ENCODE data around the gene DNAI2.

The DNAI2 gene

DNA sequence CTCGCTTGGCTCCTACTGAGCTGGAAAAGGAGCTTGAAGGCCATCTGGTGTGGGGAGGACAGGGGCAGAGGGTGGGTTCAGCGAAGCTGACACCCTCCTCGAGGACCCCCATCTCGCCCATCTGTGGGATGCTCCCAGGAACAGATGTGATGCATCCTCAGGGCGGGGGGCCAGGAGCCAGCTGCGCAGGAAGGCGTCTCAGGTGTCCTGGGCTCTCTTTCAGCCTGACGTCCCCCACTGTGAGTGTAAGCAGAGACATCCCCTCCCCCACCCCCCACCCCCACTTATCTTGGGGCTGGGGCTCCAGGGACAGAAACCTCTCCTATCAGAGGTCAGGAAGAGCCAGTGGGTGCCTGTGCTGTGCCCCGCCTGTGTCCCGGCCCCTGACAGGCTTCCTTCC lies 68.2 kb downstream of the DNAI2 start:
- no peak for DNase-seq (ENCODE audit: low read depth)

DNA sequence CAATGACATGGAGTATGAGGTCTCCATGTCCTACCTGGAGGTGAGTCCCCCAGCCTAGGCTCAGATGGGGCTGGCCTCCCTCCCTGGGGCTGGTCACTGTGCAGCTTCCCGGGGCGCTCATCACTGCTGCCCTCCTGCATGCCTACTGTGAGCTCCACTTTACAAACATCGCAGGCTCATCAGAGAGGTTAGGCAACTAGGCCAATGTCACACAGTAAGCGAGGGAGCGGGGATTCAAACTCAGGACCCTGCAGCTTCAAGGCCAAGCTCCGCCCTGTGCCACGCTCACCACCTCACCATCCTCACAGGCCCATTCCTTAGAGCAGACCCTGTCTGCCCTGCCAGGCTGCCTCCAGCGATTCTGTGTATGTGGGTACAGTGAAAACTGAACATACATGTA lies 69.1 kb downstream of the DNAI2 start:
- no peak for DNase-seq (ENCODE audit: low read depth)

DNA sequence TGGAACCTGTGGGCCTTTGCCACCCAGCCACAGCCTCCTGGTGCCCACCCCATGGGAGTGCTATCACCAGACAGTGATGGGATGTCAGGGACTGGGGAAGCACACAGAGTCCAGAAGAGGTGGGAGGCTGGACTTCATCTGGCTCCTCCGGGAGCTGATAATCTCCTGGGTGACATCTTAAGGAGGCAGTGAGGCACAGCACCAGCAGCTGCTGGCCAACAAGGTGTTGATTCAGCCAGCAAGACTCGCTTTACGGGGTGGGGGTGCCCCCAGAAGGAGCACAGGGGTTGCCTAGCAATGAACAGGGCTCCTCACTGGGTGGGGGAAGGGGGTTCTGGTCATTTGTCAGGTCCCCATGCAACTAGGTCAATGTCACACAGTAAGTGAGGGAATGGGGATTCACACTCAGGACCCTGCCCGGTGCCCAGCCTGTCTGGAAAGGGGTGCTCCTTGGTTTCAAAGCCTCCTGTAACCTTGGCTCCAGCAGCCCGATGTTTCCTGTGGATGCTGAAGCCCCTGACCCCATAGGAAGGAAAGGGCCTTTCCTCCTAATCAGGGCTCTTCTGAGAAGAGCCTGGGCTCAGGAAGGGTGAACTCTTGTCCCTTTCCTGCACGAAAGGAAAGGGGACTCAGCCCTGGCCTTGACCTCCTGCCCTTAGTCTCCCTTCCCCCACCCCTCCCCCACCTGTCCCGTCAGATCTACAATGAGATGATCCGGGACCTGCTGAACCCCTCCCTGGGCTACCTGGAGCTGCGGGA lies 69.7 kb downstream of the DNAI2 start:
- DNase-seq (ENCODE audit: low read depth) = no peak

DNA sequence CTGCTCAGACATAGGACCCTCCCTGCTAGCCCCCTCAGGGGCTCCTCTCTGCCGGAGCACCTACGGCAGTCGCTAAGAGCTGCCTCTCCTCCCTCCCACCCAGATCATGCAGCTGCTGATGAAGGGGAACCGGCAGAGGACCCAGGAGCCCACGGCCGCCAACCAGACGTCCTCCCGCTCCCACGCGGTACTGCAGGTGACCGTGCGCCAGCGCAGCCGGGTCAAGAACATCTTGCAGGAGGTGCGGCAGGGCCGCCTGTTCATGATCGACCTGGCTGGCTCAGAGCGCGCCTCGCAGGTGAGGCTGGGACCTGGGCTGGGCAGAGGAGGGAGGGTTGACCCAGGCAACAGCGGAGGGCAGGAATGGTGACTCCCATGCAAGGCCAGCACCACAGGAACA lies 70.6 kb downstream of the DNAI2 start:
- no peak for DNase-seq (ENCODE audit: low read depth)

DNA sequence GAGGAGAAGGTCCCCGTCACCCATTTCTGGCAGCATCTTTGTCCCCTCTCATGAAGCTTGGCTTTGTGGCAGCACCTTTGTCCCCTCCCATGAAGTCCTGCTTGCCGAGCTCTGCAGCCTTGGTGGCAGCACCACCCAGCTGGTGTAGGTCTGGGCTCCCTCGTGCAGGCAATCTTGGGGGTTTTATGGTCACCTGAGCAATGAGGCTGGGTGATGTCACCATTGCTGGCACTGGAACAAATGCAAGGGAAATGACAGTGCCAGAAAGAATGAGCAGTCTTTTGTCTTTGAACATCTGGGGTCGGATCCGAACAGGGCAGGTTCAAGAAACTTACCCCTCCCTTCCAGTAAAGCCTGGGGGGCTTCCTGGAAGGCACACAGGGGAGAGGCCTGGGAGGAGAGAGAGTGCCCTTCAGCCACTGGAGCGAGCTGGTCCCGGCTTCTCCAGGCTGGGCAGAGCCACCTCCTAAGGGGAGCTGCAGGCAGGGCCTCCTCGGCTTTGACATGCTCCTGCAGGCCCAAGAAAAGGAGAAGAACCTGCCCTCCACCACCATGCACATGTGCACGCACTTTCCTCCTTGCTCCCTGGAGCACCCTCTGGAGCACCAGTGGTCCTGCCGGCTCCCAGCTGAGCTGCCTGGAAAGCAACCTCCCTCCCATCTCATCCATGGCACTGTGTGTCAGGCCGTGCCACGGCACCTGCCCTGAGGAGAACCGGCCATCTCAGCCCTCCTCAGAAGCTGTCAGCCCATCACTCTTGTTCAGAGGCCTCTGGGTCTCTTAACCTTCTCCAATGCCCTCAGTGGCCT lies 71.6 kb downstream of the DNAI2 start:
- no peak for DNase-seq (ENCODE audit: low read depth)

DNA sequence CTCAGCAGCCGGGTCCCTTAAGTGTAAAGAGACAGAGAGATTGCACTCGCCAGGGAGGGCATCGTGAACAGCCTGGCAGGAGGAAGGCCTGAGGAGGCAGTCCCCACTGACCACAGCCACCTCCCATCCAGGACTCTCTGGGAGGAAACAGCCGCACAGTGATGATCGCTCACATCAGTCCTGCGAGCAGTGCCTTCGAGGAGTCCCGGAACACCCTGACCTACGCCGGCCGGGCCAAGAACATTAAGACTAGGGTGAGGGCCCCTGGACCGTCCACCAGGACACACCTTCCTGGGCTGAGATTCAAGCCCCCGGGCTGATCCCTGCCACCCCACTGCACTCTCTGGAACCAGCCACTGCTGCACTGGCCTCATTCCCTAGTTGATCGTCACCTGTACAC lies 73.6 kb downstream of the DNAI2 start:
- no peak for DNase-seq (ENCODE audit: low read depth)

DNA sequence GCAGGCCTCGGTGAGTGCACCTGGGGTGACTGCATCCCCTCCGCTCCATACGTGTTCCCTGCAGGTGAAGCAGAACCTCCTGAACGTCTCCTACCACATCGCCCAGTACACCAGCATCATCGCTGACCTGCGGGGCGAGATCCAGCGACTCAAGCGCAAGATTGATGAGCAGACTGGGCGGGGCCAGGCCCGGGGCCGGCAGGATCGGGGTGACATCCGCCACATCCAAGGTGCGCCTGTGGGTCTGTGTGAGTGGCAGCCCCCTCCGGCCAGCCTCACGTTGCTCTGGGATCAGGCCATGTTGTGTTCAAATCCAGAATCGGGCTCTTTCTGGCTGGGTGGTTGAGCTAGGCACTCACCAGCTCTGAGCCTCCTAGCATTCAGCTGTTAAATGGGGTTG lies 75.1 kb downstream of the DNAI2 start:
- DNase-seq (ENCODE audit: low read depth) = no peak

DNA sequence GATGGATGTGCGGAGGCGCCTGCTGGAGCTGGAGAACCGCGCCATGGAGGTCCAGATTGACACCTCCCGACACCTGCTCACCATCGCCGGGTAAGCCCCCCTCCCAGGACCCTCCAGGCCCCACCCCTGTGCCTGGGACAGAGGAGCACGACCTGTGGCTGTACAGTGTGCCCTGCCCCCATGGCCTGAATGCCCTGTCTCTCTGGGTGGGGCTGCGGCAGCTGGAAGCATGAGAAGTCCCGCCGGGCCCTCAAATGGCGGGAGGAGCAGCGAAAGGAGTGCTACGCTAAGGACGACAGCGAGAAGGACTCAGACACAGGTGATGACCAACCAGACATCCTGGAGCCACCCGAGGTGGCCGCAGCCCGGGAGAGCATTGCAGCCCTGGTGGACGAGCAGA lies 76.5 kb downstream of the DNAI2 start:
- no peak for DNase-seq (ENCODE audit: low read depth)

DNA sequence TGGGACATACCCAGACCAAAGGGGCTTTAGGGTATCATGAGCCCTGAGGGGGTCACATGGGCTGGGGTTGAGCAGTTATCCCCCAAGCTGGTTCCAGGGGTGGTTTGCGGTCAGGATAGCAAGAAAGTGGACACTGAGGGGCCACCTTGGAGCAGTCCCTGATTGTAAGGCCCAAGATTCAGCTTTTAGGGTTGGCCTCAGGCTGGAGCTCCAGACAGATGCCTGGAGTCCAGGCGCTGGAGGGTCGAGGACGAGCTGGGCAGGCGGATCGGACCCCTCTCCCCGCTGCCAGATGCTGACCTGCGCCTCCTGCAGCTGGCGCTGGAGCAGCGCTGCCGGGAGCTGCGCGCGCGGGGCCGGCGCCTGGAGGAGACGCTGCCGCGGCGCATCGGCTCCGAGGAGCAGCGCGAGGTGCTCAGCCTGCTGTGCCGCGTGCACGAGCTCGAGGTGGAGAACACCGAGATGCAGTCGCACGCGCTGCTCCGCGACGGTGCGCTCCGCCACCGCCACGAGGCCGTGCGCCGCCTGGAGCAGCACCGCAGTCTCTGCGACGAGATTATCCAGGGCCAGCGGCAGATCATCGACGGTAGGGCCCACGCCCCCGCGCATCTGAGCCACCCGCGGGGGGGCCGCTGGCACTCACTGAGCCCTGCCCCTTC lies 77.6 kb downstream of the DNAI2 start:
- no peak for DNase-seq (ENCODE audit: low read depth)

DNA sequence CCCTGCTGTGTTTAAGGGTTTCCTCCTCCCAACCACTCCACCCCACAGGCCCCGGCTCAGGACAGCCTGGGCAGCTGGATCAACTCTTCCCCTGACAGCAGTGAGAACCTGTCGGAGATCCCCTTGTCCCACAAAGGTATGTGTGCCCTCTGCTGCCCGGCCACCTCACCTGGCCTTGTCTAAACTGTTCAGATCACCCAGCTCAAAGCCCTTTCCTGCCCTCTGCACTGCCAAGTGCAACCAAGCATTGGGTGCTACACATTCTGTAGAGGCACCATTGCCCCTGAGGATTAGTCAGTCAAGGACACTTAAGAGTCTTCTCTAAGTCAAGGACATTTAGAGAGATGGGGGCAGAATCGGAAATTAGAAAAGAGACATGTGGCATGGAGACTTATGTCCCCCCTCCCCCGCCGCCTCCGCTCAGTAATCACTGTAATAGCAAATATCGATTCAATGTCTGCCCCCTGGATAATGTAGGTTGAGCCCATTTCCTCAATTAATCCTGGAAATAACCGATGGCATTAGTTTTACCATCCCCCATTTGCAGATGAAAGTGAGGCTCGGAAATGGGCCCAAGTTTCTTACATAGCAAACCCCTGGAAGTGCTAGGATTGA lies 79.5 kb downstream of the DNAI2 start:
- no peak for DNase-seq (ENCODE audit: low read depth)

DNA sequence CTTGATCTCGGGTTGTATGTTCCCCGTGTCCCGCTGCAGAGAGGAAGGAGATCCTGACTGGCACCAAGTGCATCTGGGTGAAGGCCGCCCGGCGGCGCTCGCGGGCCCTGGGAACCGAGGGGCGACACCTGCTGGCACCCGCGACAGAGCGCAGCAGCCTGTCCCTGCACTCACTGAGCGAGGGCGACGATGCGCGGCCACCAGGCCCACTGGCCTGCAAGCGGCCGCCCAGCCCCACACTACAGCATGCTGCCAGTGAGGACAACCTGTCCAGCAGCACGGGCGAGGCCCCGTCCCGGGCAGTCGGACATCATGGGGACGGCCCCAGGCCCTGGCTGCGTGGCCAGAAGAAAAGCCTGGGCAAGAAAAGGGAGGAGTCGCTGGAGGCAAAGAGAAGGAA lies 80.1 kb downstream of the DNAI2 start:
- no peak for DNase-seq (ENCODE audit: low read depth)

DNA sequence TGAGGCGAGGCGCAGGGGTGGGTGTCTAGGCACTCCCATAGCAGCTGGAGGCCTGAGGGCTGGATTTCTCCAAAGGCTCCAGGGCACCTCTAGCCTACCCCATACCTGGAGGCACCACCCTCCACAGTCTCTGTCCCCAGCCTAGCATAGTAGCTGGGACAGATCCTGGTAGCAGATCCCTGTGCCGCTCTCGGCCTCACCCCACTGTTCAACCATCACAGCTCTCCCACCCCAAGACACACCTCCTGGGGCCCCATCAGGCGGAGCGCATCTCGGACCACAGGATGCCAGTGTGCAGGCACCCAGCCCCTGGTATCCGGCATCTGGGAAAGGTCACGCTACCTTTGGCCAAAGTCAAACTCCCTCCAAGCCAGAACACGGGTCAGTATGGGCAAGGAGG lies 80.5 kb downstream of the DNAI2 start:
- DNase-seq (ENCODE audit: low read depth) = no peak

DNA sequence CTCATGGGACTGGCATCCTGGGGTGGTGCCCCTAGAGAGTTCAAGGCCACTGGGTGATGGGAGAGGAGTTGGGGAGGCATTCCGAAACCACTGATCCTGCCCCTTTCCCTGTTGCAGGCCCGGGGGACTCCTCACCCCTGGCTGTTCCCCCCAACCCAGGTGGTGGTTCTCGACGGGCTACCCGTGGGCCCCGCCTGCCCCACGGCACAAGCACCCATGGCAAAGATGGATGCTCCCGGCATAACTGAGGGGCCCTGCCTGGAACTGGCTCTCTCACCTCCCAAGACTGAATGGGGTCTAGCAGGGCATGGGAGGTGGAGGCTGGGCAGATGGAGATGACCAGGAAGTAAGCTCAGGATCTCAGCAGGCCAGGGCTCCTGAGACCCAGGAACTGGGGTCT lies 81.0 kb downstream of the DNAI2 start:
- no peak for DNase-seq (ENCODE audit: low read depth)

DNA sequence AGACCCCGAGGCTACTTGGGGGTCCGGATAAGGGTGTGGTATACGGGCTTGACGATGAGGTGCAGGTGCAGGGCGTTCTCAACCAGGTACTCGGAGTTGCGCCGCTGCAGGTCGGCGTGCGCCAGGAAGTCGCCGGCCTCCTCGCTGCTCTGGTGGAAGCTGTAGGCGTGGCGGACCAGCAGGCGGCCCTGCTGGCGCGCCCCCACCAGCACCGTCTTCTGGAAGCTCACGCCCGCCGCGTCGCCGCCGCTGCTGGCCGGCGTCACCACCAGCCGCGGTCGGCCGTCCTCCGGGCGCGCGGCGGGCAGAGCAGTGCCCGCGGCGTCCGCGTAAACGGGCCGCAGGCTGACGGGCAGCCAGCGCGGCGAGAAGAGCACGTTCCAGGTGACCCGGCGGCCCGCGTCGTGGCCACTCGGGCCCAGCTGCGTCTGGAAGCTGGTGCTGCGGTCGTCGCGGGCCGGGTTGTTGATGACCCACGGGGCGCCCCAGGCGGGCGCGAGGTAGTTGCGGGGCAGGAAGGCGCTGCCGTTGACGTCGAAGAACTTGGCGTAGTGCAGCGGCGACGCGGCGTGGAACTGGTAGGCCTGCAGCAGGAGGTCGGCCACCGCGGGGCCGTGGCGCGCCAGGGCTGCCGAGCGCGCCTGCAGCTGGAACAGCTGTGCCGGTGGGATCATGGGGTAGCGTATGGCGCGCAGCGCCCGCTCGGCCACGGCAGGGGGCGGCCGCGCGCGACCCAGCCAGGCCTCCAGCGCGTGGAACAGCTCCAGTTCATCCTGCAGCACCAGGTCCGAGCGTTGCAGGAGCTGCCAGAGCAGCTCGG lies 82.8 kb downstream of the DNAI2 start:
- no peak for DNase-seq (ENCODE audit: low read depth)

DNA sequence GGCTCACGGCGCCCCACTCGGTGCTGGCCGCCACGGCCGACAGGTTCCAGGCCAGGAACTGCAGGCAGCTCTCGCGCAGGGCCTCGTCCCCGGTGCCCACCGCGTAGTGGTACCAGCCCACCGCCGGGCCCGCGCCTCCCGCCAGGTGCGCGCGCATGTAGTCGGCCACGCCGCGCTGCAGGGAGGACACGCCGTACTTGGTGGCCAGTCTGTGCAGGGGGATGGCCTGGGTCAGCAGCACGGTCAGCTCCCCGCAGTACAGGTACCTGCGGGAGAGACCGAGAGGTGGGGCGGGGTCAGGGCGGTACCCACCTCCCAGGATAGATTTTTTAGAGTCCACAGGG lies 83.4 kb downstream of the DNAI2 start:
- no peak for DNase-seq (ENCODE audit: low read depth)

DNA sequence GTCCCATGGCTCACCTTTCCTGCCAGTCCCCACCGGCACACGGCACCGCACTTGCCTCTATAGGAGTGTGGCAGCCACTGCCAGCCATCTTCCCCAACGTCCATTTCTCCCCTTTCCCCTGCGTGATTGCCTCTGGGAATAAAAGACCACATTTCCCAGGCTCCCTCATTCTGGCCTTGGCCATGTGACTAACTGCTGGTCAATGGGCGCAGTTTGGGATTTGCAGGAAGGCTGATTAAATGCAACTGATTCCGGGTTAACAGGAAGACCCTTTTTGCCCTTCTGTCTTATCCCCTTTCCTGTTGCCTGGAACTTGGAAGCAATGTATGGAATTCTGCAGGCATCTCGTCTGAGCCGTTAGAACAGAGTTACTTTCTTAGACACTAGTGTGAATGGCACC lies 84.7 kb downstream of the DNAI2 start:
- DNase-seq (ENCODE audit: low read depth) = no peak

DNA sequence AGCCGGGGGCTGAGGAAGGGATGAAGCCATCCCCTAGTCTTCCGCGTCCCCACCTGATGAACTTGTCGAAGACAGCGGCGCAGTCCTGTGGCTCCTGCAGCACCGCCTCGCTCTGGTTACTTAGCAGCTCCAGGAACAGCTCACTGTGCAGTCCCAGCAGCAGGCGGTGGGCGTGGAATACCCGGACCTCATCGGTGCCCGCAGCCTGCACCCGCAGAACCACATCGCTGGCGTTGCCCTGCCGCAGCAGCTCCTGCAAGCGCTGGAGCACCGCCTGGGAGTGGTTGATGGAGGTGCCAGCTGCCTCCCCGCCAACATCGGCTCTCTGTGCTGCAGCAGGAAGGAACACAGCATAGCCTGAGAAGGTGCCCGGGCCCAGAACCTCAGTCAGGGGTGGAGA lies 85.9 kb downstream of the DNAI2 start:
- no peak for DNase-seq (ENCODE audit: low read depth)

DNA sequence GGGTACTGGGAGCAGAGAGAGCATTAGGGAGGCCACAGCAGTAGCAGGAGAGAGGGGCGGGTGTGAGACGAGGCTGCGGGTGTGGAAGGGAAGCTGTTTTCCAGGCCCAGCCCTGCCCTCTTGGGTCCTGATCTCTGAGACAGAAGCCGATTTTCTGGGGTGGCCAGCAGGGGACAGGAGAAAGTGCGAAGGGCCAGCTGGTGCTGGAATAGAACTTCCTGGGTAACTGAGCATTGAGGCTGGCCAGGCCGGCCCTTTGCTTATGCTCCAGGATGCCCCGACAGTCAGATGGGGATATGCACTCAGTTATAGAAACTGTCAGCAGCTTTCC lies 86.8 kb downstream of the DNAI2 start:
- DNase-seq (ENCODE audit: low read depth) = no peak

DNA sequence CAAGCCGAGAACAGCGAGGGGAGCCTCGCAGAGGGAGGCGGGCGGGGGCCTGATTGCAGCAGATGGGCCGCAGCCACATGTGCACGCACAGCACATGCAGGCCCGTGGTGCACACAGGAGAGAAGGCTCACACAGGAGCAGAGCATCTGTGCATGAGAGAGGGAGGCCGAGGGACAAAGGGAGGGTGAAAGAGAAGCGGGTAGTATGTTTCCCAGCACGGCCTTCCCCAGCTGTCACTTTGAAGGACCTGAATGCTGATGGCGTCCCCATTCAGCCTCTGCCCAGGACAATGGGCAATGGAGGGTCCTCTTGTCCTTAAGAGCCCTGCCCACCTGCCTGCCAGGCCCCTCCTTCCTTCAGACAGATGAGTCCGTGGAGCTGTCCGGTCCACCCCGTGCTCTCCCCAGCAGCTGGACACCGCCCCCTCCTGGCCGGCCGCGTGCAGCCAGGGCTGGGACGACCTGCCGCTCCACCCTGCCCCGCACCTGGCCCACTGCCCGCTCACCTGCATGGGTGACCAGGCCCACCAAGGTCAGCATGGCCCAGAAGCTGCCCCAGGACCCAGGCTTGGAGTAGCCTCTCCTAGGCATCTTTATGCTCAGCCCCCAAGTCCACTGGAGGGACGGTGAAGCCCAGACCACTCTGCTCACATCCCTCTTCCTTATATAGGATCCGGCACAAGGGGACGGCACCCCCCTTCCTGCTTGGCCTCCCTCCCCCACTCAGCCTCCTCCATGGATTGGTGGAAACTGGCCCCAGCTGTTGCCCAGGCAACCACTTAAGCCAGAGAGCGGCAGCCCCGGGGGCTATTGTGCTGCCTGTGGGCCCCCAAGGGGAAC lies 87.4 kb downstream of the DNAI2 start, which contains the start of gene BTBD17:
TSS of gene BTBD17 (minus strand) at position 639 of the 839 bp plus-strand sequence. CDS start at position 590, 49 bp downstream.
- DNase-seq (ENCODE audit: low read depth) = no peak

DNA sequence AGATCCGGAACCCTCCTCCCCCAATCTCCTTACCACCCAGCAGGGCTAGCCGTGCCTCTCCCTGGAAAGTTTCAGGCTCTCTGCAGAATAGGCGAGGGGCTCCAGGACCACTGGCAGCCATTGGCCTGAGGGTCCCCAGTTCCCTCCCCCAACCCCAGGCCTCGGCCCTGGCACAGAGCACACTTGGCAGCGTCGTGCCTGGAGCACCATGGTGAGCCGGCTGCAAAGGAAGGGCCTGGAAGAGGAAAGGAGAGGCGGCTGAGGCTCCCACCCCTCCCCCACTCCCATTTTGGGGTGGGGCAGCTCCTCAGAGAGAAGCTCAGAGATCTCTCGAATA lies 88.0 kb downstream of the DNAI2 start:
- DNase-seq (ENCODE audit: low read depth) = no peak

DNA sequence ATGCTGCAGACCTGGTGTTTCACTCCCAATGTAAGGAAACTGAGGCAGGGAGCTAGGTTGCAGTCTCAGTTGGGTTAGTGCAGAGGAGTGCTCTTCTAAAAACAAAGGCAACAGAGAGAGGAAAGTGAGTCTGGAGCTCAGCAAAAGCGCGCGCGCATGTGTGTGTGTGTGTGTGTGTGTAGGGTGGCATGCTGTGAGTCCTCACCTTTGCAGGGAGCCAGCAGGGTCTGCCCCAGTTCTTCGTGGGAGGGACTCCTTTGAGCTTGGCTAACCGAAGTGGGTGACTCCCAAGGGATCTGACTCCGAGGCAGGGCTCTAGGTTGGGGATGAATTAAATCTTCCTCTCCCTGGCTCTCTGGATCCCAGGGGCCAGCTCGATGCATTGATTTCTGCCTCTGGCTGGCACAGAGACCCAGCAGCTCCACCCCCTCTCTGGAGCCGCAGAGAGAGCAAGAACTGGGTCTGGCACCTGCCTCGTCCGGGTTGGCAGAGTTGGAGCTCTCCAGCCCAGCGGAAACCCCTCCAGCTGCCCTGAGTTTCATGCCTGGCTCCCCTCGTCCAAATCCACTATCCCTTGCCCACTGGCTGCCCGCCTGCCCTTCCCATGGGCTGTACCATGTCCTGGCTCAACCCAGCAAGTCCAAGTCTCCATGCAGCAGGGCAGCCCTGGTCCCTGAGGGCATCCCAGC lies 88.9 kb downstream of the DNAI2 start:
- DNase-seq (ENCODE audit: low read depth) = no peak
